ENCODE results near the gene KDM4B.

Gene KDM4B

GRCh38 chr19:4983346-4984105 lies 14.6 kb downstream of the KDM4B start:
- TF ChIP-seq, protein P1, sequence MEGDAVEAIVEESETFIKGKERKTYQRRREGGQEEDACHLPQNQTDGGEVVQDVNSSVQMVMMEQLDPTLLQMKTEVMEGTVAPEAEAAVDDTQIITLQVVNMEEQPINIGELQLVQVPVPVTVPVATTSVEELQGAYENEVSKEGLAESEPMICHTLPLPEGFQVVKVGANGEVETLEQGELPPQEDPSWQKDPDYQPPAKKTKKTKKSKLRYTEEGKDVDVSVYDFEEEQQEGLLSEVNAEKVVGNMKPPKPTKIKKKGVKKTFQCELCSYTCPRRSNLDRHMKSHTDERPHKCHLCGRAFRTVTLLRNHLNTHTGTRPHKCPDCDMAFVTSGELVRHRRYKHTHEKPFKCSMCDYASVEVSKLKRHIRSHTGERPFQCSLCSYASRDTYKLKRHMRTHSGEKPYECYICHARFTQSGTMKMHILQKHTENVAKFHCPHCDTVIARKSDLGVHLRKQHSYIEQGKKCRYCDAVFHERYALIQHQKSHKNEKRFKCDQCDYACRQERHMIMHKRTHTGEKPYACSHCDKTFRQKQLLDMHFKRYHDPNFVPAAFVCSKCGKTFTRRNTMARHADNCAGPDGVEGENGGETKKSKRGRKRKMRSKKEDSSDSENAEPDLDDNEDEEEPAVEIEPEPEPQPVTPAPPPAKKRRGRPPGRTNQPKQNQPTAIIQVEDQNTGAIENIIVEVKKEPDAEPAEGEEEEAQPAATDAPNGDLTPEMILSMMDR (IDR thresholded peaks at IDR 0.05; ENCODE audit: low read depth, low read length) = no peak
- H3K4me3 ChIP-seq (ENCODE audit: low read depth, low read length) = no peak overlapping the region

DNA sequence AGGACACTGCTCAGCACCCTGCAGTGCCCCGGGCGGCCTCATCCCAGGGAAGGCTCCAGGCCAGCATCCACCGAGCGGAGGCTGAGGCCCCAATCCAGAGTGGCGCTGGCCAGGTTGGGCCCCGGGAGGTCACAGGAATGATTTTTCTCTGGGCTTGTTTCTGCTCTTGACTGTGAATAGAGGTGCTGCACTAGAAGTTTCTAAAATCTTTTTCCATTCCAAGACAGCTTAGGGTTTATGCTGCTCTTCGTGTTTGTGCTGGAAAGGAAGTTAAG lies 15.1 kb downstream of the KDM4B start:
- TF ChIP-seq, protein P1 (IDR thresholded peaks at IDR 0.05; ENCODE audit: low read depth, low read length) = no peak
- H3K4me3 ChIP-seq (ENCODE audit: low read depth, low read length) = no peak overlapping the region

DNA sequence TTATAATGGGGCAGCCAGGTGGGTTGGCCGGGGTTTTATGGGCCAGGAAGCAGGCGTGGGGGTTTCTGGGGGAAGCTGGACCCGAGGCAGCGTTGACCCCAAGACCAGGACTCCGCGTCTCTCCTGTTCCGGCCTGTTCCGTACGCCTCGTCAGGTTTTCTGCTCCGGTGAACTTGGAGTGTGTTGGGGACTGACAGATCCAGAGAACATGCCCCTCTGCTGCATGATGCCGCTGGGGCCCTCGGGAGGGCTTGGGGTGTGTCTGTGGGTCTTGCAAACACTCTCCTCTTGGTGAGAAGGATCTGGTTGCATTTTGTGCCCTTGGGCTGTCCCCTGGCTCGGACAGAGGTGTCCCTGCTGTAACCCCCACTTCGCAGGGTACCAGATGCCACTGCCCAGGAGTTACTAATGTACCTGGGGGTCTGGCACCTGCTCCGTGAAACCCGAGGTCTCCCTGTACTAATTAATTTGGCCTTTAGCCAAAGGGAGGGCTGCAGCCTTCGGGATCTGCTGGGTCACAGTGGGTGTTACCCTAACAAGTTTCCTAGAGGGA lies 15.6 kb downstream of the KDM4B start:
- H3K4me3 ChIP-seq (ENCODE audit: low read depth, low read length) = no peak overlapping the region
- TF ChIP-seq, protein P1 (IDR thresholded peaks at IDR 0.05; ENCODE audit: low read depth, low read length) = no peak

DNA sequence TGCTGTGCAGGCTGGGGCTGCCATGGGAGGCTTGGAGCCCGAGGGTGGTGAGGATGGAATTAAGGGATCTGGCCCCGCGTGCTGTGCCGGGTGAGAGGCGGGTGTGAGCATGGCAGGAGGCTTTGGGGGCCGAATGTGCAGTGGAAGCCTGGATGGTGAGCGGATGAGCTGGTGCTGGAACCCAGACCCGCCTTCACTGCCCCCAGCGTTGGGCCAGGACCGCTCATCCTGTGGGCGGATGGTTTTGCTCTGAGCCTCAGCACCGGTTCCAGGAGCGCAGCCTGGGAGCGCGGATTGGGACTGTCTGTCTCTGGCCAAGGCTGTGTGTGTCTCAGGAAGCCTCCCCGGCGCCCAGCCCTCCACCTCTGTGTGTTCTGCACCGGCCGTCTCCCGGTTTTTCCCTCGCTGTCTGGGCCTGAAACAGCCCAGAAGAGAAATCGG lies 16.7 kb downstream of the KDM4B start:
- TF ChIP-seq, protein P1 (IDR thresholded peaks at IDR 0.05; ENCODE audit: low read depth, low read length) = no peak
- no peak overlapping the region for H3K4me3 ChIP-seq (ENCODE audit: low read depth, low read length)

DNA sequence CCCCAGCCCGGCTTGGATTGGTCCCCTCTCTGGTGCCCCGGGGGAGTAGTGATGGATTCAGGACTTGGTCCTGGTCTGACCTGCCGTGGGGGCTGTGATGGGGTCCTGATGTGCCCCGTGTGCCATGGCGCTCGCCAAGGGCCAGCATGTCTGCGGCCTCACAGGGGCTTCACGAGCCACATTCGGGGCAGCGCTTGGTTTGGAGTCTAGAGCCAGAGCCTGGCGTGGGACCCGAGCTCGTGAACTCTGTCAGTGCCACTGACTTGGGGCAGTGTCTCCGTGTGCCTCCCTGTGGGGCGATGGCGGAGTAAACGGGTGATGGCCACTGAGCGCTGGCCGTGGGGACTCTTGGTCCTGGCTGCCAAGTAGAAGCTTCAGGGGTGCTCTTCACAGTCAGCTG lies 17.1 kb downstream of the KDM4B start:
- no peak overlapping the region for H3K4me3 ChIP-seq (ENCODE audit: low read depth, low read length)
- TF ChIP-seq, protein P1 (IDR thresholded peaks at IDR 0.05; ENCODE audit: low read depth, low read length) = no peak

GRCh38 chr19:4986471-4986891 lies 17.6 kb downstream of the KDM4B start:
- TF ChIP-seq, protein P1 (IDR thresholded peaks at IDR 0.05; ENCODE audit: low read depth, low read length) = no peak
- H3K4me3 ChIP-seq (ENCODE audit: low read depth, low read length) = no peak overlapping the region

GRCh38 chr19:4987256-4987655 lies 18.3 kb downstream of the KDM4B start:
- TF ChIP-seq, protein P1 (IDR thresholded peaks at IDR 0.05; ENCODE audit: low read depth, low read length) = no peak
- H3K4me3 ChIP-seq (ENCODE audit: low read depth, low read length) = no peak overlapping the region

Data from WI38 (cell line).